Adipocyte (in vitro differentiated cells): ENCODE data around the gene ATF6.

ENCODE experiments used
- DNase-seq: peaks from one replicate; pipeline ENCODE4 v3.0.0-alpha.2; 2015; ENCODE audit warnings: low read depth
- H3K27me3 ChIP-seq: replicated peaks from 2 replicates; pipeline ENCODE4 v1.7.0; 2013; ENCODE audit warnings: mild to moderate bottlenecking, low read length, moderate library complexity; ENCODE audit not compliant: control insufficient read depth, insufficient read depth
- H3K36me3 ChIP-seq: 2 replicates; pipeline ENCODE4 v1.7.0; 2013; ENCODE audit warnings: low read length, mild to moderate bottlenecking, moderate library complexity; ENCODE audit not compliant: control insufficient read depth, insufficient read depth, severe bottlenecking
- H3K4me1 ChIP-seq: 2 replicates; pipeline ENCODE4 v1.7.0; 2013; ENCODE audit warnings: mild to moderate bottlenecking, low read length, moderate library complexity; ENCODE audit not compliant: control insufficient read depth, insufficient read depth
- H3K4me3 ChIP-seq: 2 replicates; pipeline ENCODE4 v1.7.0; 2013; ENCODE audit warnings: mild to moderate bottlenecking, low read length, moderate library complexity
- H3K9ac ChIP-seq: 2 replicates; pipeline ENCODE4 v1.7.0; 2013; ENCODE audit warnings: mild to moderate bottlenecking, low read length, moderate library complexity
- H3K9me3 ChIP-seq: 2 replicates; pipeline ENCODE4 v1.7.0; 2013; ENCODE audit warnings: mild to moderate bottlenecking, low read length, moderate library complexity; ENCODE audit not compliant: control insufficient read depth

Gene ATF6

GRCh38 chr1:161944381-161944780 lies 178.3 kb downstream of the ATF6 start:
- Histone ChIP-seq H3K4me1 (peaks cover 13% of the 10 kb centered on the region), H3K36me3 (peaks cover 7% of the 10 kb centered on the region), H3K4me3 (no peak overlapping the region), H3K27me3 (no peaks in the 10 kb centered on the region), H3K9ac (no peak overlapping the region), H3K9me3 (no peaks in the 10 kb centered on the region)
- DNase-seq: no peak

GRCh38 chr1:161945306-161946060 lies 179.4 kb downstream of the ATF6 start:
- no peak for DNase-seq
- H3K9me3 ChIP-seq: no peaks in the 10 kb centered on the region
- H3K27me3 ChIP-seq: no peaks in the 10 kb centered on the region
- H3K36me3 ChIP-seq: peaks cover 7% of the 10 kb centered on the region
- H3K4me3 ChIP-seq: no peak overlapping the region
- H3K4me1 ChIP-seq: peaks cover 24% of the 10 kb centered on the region
- H3K9ac ChIP-seq: no peak overlapping the region

- H3K27me3 ChIP-seq: no peaks in the 10 kb centered on the region
- H3K4me3 ChIP-seq: no peak overlapping the region
- H3K9ac ChIP-seq: no peak overlapping the region
- DNase-seq: peak; percentile 75
- no peaks in the 10 kb centered on the region for H3K9me3 ChIP-seq
- peaks cover 26% of the 10 kb centered on the region for H3K4me1 ChIP-seq
- H3K36me3 ChIP-seq: peaks cover 7% of the 10 kb centered on the region
Observed at GRCh38 chr1:161946071-161946987, 180.2 kb downstream of the ATF6 start.

GRCh38 chr1:161948435-161948834 lies 182.3 kb downstream of the ATF6 start:
- Histone ChIP-seq H3K4me1 (peaks cover 38% of the 10 kb centered on the region), H3K9ac (no peak overlapping the region), H3K27me3 (no peaks in the 10 kb centered on the region), H3K4me3 (no peak overlapping the region), H3K36me3 (peaks cover 7% of the 10 kb centered on the region), H3K9me3 (no peaks in the 10 kb centered on the region)
- no peak for DNase-seq

GRCh38 chr1:161949548-161949947 lies 183.4 kb downstream of the ATF6 start:
- no peaks in the 10 kb centered on the region for H3K27me3 ChIP-seq
- H3K4me3 ChIP-seq: no peak overlapping the region
- no peaks in the 10 kb centered on the region for H3K9me3 ChIP-seq
- H3K36me3 ChIP-seq: peaks cover 5% of the 10 kb centered on the region
- H3K4me1 ChIP-seq: peaks cover 49% of the 10 kb centered on the region
- no peak overlapping the region for H3K9ac ChIP-seq
- no peak for DNase-seq

GRCh38 chr1:161950377-161950776 lies 184.3 kb downstream of the ATF6 start:
- Histone ChIP-seq H3K9me3 (no peaks in the 10 kb centered on the region), H3K27me3 (no peaks in the 10 kb centered on the region), H3K9ac (no peak overlapping the region), H3K4me3 (no peak overlapping the region), H3K36me3 (no peaks in the 10 kb centered on the region), H3K4me1 (peaks cover 57% of the 10 kb centered on the region)
- DNase-seq: no peak

GRCh38 chr1:161951646-161952045 lies 185.5 kb downstream of the ATF6 start:
- Histone ChIP-seq H3K9me3 (no peaks in the 10 kb centered on the region), H3K9ac (no peak overlapping the region), H3K4me3 (no peak overlapping the region), H3K4me1 (peaks cover 66% of the 10 kb centered on the region), H3K36me3 (no peaks in the 10 kb centered on the region), H3K27me3 (no peaks in the 10 kb centered on the region)
- no peak for DNase-seq

GRCh38 chr1:161952607-161953172 lies 186.6 kb downstream of the ATF6 start:
- Histone ChIP-seq H3K4me1 (peaks cover 64% of the 10 kb centered on the region), H3K27me3 (no peaks in the 10 kb centered on the region), H3K9ac (no peak overlapping the region), H3K36me3 (no peaks in the 10 kb centered on the region), H3K9me3 (no peaks in the 10 kb centered on the region), H3K4me3 (no peak overlapping the region)
- no peak for DNase-seq

- DNase-seq: no peak
- peaks cover 64% of the 10 kb centered on the region for H3K4me1 ChIP-seq
- H3K36me3 ChIP-seq: no peaks in the 10 kb centered on the region
- H3K4me3 ChIP-seq: no peak overlapping the region
- no peaks in the 10 kb centered on the region for H3K9me3 ChIP-seq
- H3K27me3 ChIP-seq: no peaks in the 10 kb centered on the region
- no peak overlapping the region for H3K9ac ChIP-seq
Observed at GRCh38 chr1:161953256-161953920, 187.3 kb downstream of the ATF6 start.

- Histone ChIP-seq H3K27me3 (no peaks in the 10 kb centered on the region), H3K9me3 (no peaks in the 10 kb centered on the region), H3K9ac (no peak overlapping the region), H3K4me3 (no peak overlapping the region), H3K36me3 (no peaks in the 10 kb centered on the region), H3K4me1 (peaks cover 63% of the 10 kb centered on the region)
- no peak for DNase-seq
Observed at GRCh38 chr1:161954050-161954449, 187.9 kb downstream of the ATF6 start.

GRCh38 chr1:161954466-161954865 lies 188.3 kb downstream of the ATF6 start:
- peak; percentile 51 for DNase-seq
- Histone ChIP-seq H3K4me3 (no peak overlapping the region), H3K4me1 (peaks cover 58% of the 10 kb centered on the region), H3K27me3 (no peaks in the 10 kb centered on the region), H3K9me3 (no peaks in the 10 kb centered on the region), H3K36me3 (no peaks in the 10 kb centered on the region), H3K9ac (no peak overlapping the region)
